ENCODE data around the gene RPL28.

Gene RPL28

GRCh38 chr19:55353356-55353802, 32.4 kb upstream of the RPL28 start:
- no peak for DNase-seq (ENCODE audit: low spot score)

- peak; percentile 68 for DNase-seq (ENCODE audit: low spot score)
Measured at GRCh38 chr19:55353803-55354697, 31.7 kb upstream of the RPL28 start.

- no peak for DNase-seq (ENCODE audit: low spot score)
Measured at GRCh38 chr19:55354698-55355212, 31.0 kb upstream of the RPL28 start, which contains the start of gene COX6B2. Gene COX6B2 (minus strand): TSS chr19:55354719. CDS start chr19:55354521, 198 bp downstream.

GRCh38 chr19:55355213-55355821, 30.4 kb upstream of the RPL28 start:
- no peak for DNase-seq (ENCODE audit: low spot score)

- no peak for DNase-seq (ENCODE audit: low spot score)
Measured at GRCh38 chr19:55358493-55358892, 27.2 kb upstream of the RPL28 start.

- DNase-seq (ENCODE audit: low spot score): no peak
Measured at GRCh38 chr19:55358943-55359908, 26.5 kb upstream of the RPL28 start.

- DNase-seq (ENCODE audit: low spot score): no peak
Measured at GRCh38 chr19:55360902-55361301, 24.8 kb upstream of the RPL28 start.

GRCh38 chr19:55362174-55362989, 23.4 kb upstream of the RPL28 start:
- DNase-seq (ENCODE audit: low spot score): no peak

- no peak for DNase-seq (ENCODE audit: low spot score)
Measured at GRCh38 chr19:55362990-55363716, 22.6 kb upstream of the RPL28 start, which contains the start of gene GARIN5B. Gene GARIN5B (minus strand): TSS chr19:55363260. CDS start chr19:55363066, 194 bp downstream.

GRCh38 chr19:55365245-55365644, 20.5 kb upstream of the RPL28 start:
- DNase-seq (ENCODE audit: low spot score): no peak

GRCh38 chr19:55365964-55366363, 19.8 kb upstream of the RPL28 start:
- DNase-seq (ENCODE audit: low spot score): no peak

- DNase-seq (ENCODE audit: low spot score): no peak
Measured at GRCh38 chr19:55366790-55367189, 18.9 kb upstream of the RPL28 start.

GRCh38 chr19:55368106-55368505, 17.6 kb upstream of the RPL28 start:
- DNase-seq (ENCODE audit: low spot score): no peak

- DNase-seq (ENCODE audit: low spot score): peak; percentile 75
Measured at GRCh38 chr19:55368701-55369563, 16.8 kb upstream of the RPL28 start.

- DNase-seq (ENCODE audit: low spot score): peak; percentile 87
Measured at GRCh38 chr19:55369653-55370304, 16.0 kb upstream of the RPL28 start.

GRCh38 chr19:55370305-55370988, 15.3 kb upstream of the RPL28 start, which contains the start of gene IL11:
Gene IL11 (minus strand): TSS chr19:55370463. CDS start chr19:55370310, 153 bp downstream.
- DNase-seq (ENCODE audit: low spot score): no peak

- DNase-seq (ENCODE audit: low spot score): peak; percentile 54
Measured at GRCh38 chr19:55372316-55373081, 13.2 kb upstream of the RPL28 start.

Measured in SW480 (cell line).